Neural cell (in vitro differentiated cells): ENCODE data around the gene C2CD3. TPM values are rescaled to one million over a fixed set of nuclear protein-coding genes. Genes with fewer than 3 reads are reported as not detected.

ENCODE experiments used
- H2AFZ ChIP-seq: fragments of 200-600, 300-800 bp; sonication (generic), shearing (Covaris generic); 2 replicates; pipeline ENCODE4 v1.6.0; 2014; ENCODE audit warnings: low read depth, mild to moderate bottlenecking, antibody characterized with exemption, low read length, moderate library complexity
- H3F3A ChIP-seq: fragments of 200-600 bp; shearing (Covaris generic); 2 replicates; pipeline ENCODE4 v1.6.1; 2016; ENCODE audit warnings: mild to moderate bottlenecking, moderate library complexity, mixed read lengths, antibody characterized with exemption, low read length; ENCODE audit not compliant: insufficient read depth, poor library complexity, severe bottlenecking
- H3K27ac ChIP-seq: fragments of 200-600, 300-800 bp; sonication (generic), shearing (Covaris generic); 2 replicates; pipeline ENCODE4 v1.5.1; 2014; ENCODE audit warnings: mild to moderate bottlenecking, low read length, moderate library complexity
- H3K27me3 ChIP-seq: fragments of 300-800, 200-600 bp; sonication (generic), shearing (Covaris generic); 2 replicates; pipeline ENCODE4 v1.6.0; 2014; ENCODE audit warnings: mild to moderate bottlenecking, low read depth, low read length, moderate library complexity; ENCODE audit not compliant: insufficient read depth
- H3K36me3 ChIP-seq: fragments of 300-800, 200-600 bp; sonication (generic), shearing (Covaris generic); 2 replicates; pipeline ENCODE4 v1.5.1; 2014; ENCODE audit warnings: mild to moderate bottlenecking, antibody characterized with exemption, low read length, moderate library complexity; ENCODE audit not compliant: insufficient read depth
- H3K4me2 ChIP-seq: fragments of 300-800, 200-600 bp; sonication (generic), shearing (Covaris generic); 2 replicates; pipeline ENCODE4 v1.6.0; 2014; ENCODE audit warnings: mild to moderate bottlenecking, low read length
- H3K4me3 ChIP-seq: fragments of 300-800, 200-600 bp; sonication (generic), shearing (Covaris generic); 2 replicates; pipeline ENCODE4 v1.5.1; 2014; ENCODE audit warnings: mild to moderate bottlenecking, low read length, moderate library complexity
- H3K79me2 ChIP-seq: fragments of 200-600 bp; shearing (Covaris generic); replicated peaks from 2 replicates; pipeline ENCODE4 v1.6.0; 2014; ENCODE audit warnings: mild to moderate bottlenecking, low read length, moderate library complexity; ENCODE audit not compliant: insufficient read depth
- H3K9ac ChIP-seq: fragments of 300-800, 200-600 bp; sonication (generic), shearing (Covaris generic); 2 replicates; pipeline ENCODE4 v1.6.1; 2016; ENCODE audit warnings: mild to moderate bottlenecking, low read length, mixed read lengths
- H3K9me2 ChIP-seq: fragments of 200-600 bp; shearing (Covaris generic); 2 replicates; pipeline ENCODE4 v1.6.1; 2016; ENCODE audit warnings: mild to moderate bottlenecking, low read length, mixed read lengths; ENCODE audit not compliant: insufficient read depth
- H3K9me3 ChIP-seq: fragments of 200-600, 300-800 bp; sonication (generic), shearing (Covaris generic); 2 replicates; pipeline ENCODE4 v1.6.1; 2016; ENCODE audit warnings: mild to moderate bottlenecking, mixed run types, low read length, moderate library complexity, mixed read lengths
- H4K20me1 ChIP-seq: fragments of 200-600 bp; shearing (Covaris generic); 2 replicates; pipeline ENCODE4 v1.6.1; 2016; ENCODE audit warnings: mild to moderate bottlenecking, mixed run types; ENCODE audit not compliant: insufficient read depth
- EP300 ChIP-seq: fragments of 450-650 bp; conservative IDR thresholded peaks from 2 replicates; pipeline ENCODE4 v1.6.1; 2014; ENCODE audit warnings: antibody characterized with exemption, mild to moderate bottlenecking, moderate library complexity; ENCODE audit not compliant: poor library complexity, severe bottlenecking
- EZH2 ChIP-seq: fragments of 200-600, 300-800 bp; shearing (Covaris generic), sonication (generic); IDR thresholded peaks from 2 replicates; pipeline ENCODE4 v1.6.1; 2014; ENCODE audit warnings: antibody characterized with exemption, low read length, borderline replicate concordance, mild to moderate bottlenecking; ENCODE audit not compliant: insufficient read depth, poor library complexity, severe bottlenecking
- MXI1 ChIP-seq: fragments of 450-650 bp; conservative IDR thresholded peaks from 2 replicates; pipeline ENCODE4 v1.6.1; 2014; ENCODE audit warnings: antibody characterized with exemption, mild to moderate bottlenecking; ENCODE audit not compliant: poor library complexity, severe bottlenecking
- POLR2AphosphoS5 ChIP-seq: IDR thresholded peaks from 2 replicates; pipeline ENCODE4 v1.6.1; 2012
- RAD21 ChIP-seq: fragments of 450-650 bp; conservative IDR thresholded peaks from 2 replicates; pipeline ENCODE4 v1.6.1; 2014; ENCODE audit warnings: antibody characterized with exemption, mild to moderate bottlenecking, moderate library complexity
- SMC3 ChIP-seq: fragments of 450-650 bp; conservative IDR thresholded peaks from 2 replicates; pipeline ENCODE4 v1.6.1; 2014; ENCODE audit warnings: antibody characterized with exemption, mild to moderate bottlenecking, moderate library complexity; ENCODE audit not compliant: poor library complexity
- TAF1 ChIP-seq: IDR thresholded peaks from 2 replicates; pipeline ENCODE4 v1.6.1; 2012; ENCODE audit warnings: low read depth
- polyA plus RNA-seq: library from polyadenylated mRNA; depleted of rRNA; stranded (reverse); fragments of >200 nt; gene quantifications from 2 replicates; pipeline ENCODE4 v1.2.3, GENCODE V29; 2014
- TF ChIP-seq, protein P1 (sequence below): IDR thresholded peaks from 2 replicates; pipeline ENCODE4 v1.6.1; 2012; ENCODE audit warnings: borderline replicate concordance
- TF ChIP-seq, protein P2 (sequence below): fragments of 450-650 bp; IDR thresholded peaks from 2 replicates; pipeline ENCODE4 v1.5.1; 2014; ENCODE audit warnings: antibody characterized with exemption, mild to moderate bottlenecking, moderate library complexity; ENCODE audit not compliant: poor library complexity, severe bottlenecking

Gene C2CD3
- polyA plus RNA-seq, 1 donor from 2014 or later = 13.2 TPM

- H3K27ac ChIP-seq = no peak overlapping the region
- no peaks in the 10 kb centered on the region for H3K9me3 ChIP-seq
- H3K79me2 ChIP-seq = no peaks in the 10 kb centered on the region
- H3K4me2 ChIP-seq = no peak overlapping the region
- no peaks in the 10 kb centered on the region for H3F3A ChIP-seq
- no peak overlapping the region for H2AFZ ChIP-seq
- no peaks in the 10 kb centered on the region for H4K20me1 ChIP-seq
- no peak overlapping the region for H3K9ac ChIP-seq
- no peak overlapping the region for H3K4me3 ChIP-seq
- no peaks in the 10 kb centered on the region for H3K9me2 ChIP-seq
- peaks cover 4% of the 10 kb centered on the region for H3K36me3 ChIP-seq
- H3K27me3 ChIP-seq = no peaks in the 10 kb centered on the region
- TF ChIP-seq, protein P1, sequence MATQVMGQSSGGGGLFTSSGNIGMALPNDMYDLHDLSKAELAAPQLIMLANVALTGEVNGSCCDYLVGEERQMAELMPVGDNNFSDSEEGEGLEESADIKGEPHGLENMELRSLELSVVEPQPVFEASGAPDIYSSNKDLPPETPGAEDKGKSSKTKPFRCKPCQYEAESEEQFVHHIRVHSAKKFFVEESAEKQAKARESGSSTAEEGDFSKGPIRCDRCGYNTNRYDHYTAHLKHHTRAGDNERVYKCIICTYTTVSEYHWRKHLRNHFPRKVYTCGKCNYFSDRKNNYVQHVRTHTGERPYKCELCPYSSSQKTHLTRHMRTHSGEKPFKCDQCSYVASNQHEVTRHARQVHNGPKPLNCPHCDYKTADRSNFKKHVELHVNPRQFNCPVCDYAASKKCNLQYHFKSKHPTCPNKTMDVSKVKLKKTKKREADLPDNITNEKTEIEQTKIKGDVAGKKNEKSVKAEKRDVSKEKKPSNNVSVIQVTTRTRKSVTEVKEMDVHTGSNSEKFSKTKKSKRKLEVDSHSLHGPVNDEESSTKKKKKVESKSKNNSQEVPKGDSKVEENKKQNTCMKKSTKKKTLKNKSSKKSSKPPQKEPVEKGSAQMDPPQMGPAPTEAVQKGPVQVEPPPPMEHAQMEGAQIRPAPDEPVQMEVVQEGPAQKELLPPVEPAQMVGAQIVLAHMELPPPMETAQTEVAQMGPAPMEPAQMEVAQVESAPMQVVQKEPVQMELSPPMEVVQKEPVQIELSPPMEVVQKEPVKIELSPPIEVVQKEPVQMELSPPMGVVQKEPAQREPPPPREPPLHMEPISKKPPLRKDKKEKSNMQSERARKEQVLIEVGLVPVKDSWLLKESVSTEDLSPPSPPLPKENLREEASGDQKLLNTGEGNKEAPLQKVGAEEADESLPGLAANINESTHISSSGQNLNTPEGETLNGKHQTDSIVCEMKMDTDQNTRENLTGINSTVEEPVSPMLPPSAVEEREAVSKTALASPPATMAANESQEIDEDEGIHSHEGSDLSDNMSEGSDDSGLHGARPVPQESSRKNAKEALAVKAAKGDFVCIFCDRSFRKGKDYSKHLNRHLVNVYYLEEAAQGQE = no peak
- TF ChIP-seq EP300 (no peak), TAF1 (no peak), SMC3 (no peak), MXI1 (no peak), EZH2 (no peak), RAD21 (no peak), POLR2AphosphoS5 (no peak)
- TF ChIP-seq, protein P2, sequence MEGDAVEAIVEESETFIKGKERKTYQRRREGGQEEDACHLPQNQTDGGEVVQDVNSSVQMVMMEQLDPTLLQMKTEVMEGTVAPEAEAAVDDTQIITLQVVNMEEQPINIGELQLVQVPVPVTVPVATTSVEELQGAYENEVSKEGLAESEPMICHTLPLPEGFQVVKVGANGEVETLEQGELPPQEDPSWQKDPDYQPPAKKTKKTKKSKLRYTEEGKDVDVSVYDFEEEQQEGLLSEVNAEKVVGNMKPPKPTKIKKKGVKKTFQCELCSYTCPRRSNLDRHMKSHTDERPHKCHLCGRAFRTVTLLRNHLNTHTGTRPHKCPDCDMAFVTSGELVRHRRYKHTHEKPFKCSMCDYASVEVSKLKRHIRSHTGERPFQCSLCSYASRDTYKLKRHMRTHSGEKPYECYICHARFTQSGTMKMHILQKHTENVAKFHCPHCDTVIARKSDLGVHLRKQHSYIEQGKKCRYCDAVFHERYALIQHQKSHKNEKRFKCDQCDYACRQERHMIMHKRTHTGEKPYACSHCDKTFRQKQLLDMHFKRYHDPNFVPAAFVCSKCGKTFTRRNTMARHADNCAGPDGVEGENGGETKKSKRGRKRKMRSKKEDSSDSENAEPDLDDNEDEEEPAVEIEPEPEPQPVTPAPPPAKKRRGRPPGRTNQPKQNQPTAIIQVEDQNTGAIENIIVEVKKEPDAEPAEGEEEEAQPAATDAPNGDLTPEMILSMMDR = no peak
Measured at GRCh38 chr11:74147199-74147929, 23.4 kb downstream of the C2CD3 start.

GRCh38 chr11:74144592-74144991 lies 26.2 kb downstream of the C2CD3 start:
- TF ChIP-seq SMC3 (no peak), EZH2 (no peak), TAF1 (no peak), POLR2AphosphoS5 (no peak), RAD21 (no peak), EP300 (no peak), MXI1 (no peak)
- TF ChIP-seq, protein P2 = no peak
- TF ChIP-seq, protein P1 = no peak
- no peak overlapping the region for H3K4me3 ChIP-seq
- H3K27me3 ChIP-seq = no peaks in the 10 kb centered on the region
- H2AFZ ChIP-seq = no peak overlapping the region
- H3K4me2 ChIP-seq = no peak overlapping the region
- no peaks in the 10 kb centered on the region for H3K79me2 ChIP-seq
- no peaks in the 10 kb centered on the region for H3K9me3 ChIP-seq
- H3F3A ChIP-seq = peaks cover 3% of the 10 kb centered on the region
- no peaks in the 10 kb centered on the region for H4K20me1 ChIP-seq
- peaks cover 12% of the 10 kb centered on the region for H3K36me3 ChIP-seq
- H3K9ac ChIP-seq = no peak overlapping the region
- H3K9me2 ChIP-seq = no peaks in the 10 kb centered on the region
- H3K27ac ChIP-seq = no peak overlapping the region
